ENCODE measurements around the gene KIF1A. TPM values are rescaled to one million over a fixed set of nuclear protein-coding genes. Genes with fewer than 3 reads are reported as not detected.

KIF1A gene
- total RNA-seq, 1 experiment from 2014 or later: 279 TPM

DNA sequence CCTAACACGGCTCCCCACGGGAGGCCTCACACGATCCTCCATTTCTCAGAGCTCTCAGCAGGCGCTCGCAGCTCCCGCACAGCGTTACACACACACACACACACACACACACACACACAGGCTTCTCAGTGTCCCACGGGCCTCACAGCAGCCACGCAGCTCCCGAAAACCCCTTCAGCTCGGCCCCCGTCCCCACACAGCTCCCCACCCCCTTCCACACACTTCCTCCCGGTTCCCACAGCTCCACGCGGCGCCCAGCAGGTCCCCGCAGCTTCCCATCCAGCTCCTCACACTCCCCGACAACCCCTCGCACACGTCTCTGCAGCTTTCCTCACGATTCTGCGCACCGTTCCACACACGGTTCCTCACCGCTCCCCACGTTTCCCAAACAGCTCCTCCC lies 41.6 kb downstream of the KIF1A start:
- ChIA-PET POLR2A (interaction anchor here (0.9 kb wide), 1 partner anchor 22 kb away, joined by 3 read pairs; no protein-coding TSS in a partner anchor), CTCF (no interaction called here)
- no peak for TF ChIP-seq ZNF671 (CRISPR knock-in tag; IDR thresholded peaks at IDR 0.05)
- no peak for TF ChIP-seq PRRX2 (CRISPR knock-in tag; IDR thresholded peaks at IDR 0.05)
- no peak for TF ChIP-seq NR2C2 (CRISPR knock-in tag; IDR thresholded peaks at IDR 0.05)
- no peak for TF ChIP-seq OVOL2 (CRISPR knock-in tag; IDR thresholded peaks at IDR 0.05; ENCODE audit: borderline replicate concordance)
- no peak for TF ChIP-seq SP1 (CRISPR knock-in tag; conservative IDR thresholded peaks at IDR 0.05)
- TF ChIP-seq CREM (CRISPR knock-in tag; IDR thresholded peaks at IDR 0.05): no peak
- TF ChIP-seq, protein P1, sequence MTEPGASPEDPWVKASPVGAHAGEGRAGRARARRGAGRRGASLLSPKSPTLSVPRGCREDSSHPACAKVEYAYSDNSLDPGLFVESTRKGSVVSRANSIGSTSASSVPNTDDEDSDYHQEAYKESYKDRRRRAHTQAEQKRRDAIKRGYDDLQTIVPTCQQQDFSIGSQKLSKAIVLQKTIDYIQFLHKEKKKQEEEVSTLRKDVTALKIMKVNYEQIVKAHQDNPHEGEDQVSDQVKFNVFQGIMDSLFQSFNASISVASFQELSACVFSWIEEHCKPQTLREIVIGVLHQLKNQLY (CRISPR knock-in tag; IDR thresholded peaks at IDR 0.05): no peak
- TF ChIP-seq ZNF317 (CRISPR knock-in tag; IDR thresholded peaks at IDR 0.05; ENCODE audit: borderline replicate concordance, low read depth): no peak
- no peak for TF ChIP-seq GTF2I (CRISPR knock-in tag; conservative IDR thresholded peaks at IDR 0.05)
- TF ChIP-seq, protein P2, sequence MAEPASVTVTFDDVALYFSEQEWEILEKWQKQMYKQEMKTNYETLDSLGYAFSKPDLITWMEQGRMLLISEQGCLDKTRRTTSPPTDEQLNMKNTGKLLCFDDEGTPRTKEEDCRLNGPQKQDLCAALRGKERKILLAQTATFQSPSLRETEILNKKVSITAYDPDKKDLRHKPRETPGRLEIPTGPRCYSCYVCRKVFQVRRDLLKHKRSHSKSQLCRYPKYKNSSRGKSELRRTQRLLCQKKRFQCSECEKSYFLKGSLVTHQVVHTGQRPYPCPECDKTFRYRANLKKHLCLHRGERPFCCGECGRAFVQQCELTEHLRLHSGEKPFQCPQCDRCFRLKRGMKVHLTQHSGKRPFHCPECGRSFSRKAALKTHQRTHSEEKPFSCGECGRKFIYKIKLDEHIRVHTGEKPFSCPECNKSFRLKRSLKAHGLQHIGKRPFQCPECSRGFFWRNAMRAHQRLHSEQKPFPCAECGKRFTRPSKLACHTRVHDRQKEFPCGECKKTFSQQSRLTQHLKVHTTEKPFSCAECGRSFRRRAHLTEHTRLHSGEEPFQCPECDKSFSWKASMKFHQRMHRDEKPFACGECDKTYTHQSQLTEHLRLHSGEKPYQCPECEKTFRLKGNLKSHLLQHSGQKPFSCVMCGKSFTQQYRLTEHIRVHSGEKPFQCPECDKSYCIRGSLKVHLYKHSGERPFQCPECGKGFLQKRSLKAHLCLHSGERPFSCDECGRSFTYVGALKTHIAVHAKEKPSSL (CRISPR knock-in tag; conservative IDR thresholded peaks at IDR 0.05): no peak
- no peak for TF ChIP-seq JUN (CRISPR knock-in tag; IDR thresholded peaks at IDR 0.05)
- TF ChIP-seq, protein P3, sequence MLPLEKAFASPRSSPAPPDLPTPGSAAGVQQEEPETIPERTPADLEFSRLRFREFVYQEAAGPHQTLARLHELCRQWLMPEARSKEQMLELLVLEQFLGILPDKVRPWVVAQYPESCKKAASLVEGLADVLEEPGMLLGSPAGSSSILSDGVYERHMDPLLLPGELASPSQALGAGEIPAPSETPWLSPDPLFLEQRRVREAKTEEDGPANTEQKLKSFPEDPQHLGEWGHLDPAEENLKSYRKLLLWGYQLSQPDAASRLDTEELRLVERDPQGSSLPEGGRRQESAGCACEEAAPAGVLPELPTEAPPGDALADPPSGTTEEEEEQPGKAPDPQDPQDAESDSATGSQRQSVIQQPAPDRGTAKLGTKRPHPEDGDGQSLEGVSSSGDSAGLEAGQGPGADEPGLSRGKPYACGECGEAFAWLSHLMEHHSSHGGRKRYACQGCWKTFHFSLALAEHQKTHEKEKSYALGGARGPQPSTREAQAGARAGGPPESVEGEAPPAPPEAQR (CRISPR knock-in tag; IDR thresholded peaks at IDR 0.05): no peak
- DNase-seq (ENCODE audit: low spot score) (no peak), ATAC-seq (no peak)
- H3K27me3 Mint-ChIP-seq (ENCODE audit: low read depth): no peaks in the 10 kb centered on the region
- peaks cover 20% of the 10 kb centered on the region for H3K36me3 Mint-ChIP-seq
- H3K4me3 Mint-ChIP-seq: no peak overlapping the region
- no peak overlapping the region for H3K27ac Mint-ChIP-seq
- H3K4me1 Mint-ChIP-seq: no peaks in the 10 kb centered on the region
- H3K9me3 Mint-ChIP-seq: no peaks in the 10 kb centered on the region

DNA sequence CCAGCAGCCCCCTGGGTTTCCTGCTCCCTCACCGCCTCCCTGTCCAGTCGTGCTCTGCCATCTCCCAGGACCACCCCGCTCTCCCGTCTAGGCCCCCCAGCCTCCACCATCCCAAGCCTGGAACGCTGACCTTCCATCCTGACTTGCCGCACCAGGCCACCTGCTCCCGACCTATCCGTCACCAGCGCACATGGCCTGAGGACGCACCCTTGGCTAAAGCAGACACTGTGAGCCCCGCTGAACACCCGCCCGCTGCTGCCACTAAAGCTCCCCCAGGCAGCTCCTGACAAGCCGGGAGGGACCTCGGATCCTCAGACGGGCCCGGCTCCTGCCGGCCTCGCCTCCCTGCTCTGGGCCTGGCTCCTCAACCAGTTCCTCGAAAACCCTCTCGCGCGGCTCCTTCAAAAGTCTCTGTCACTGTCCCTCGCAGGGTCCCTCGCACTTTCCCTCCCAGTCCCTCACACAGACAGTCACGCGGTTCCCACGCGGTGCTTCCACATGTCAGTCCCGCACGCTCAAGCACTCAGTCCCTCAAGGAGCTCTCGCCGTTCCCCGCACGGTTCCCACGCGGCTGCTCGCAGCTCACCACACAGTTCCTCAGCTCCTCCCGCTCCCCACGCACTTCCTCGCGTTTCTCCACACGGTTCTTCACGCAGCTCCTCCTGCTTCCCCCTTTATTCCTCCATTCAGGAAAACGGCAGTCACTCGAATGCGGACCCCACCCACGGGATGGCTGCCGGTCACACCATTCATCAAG lies 42.4 kb downstream of the KIF1A start:
- peak; percentile 23; the same call in 1 of the 2 replicates for ATAC-seq
- peaks cover 21% of the 10 kb centered on the region for H3K36me3 Mint-ChIP-seq
- DNase-seq (ENCODE audit: low spot score): no peak
- no peaks in the 10 kb centered on the region for H3K9me3 Mint-ChIP-seq
- H3K4me3 Mint-ChIP-seq: no peak overlapping the region
- ChIA-PET CTCF (no interaction called here), POLR2A (interaction anchor here (0.9 kb wide), 1 partner anchor 21 kb away, joined by 3 read pairs; no protein-coding TSS in a partner anchor)
- H3K27ac Mint-ChIP-seq: no peak overlapping the region
- TF ChIP-seq ZNF121 (CRISPR knock-in tag; IDR thresholded peaks at IDR 0.05): no peak
- no peak for TF ChIP-seq PRRX2 (CRISPR knock-in tag; IDR thresholded peaks at IDR 0.05)
- TF ChIP-seq GABPB1 (CRISPR knock-in tag; IDR thresholded peaks at IDR 0.05): no peak
- TF ChIP-seq GRHL2 (CRISPR knock-in tag; IDR thresholded peaks at IDR 0.05; ENCODE audit: insufficient replicate concordance, severe bottlenecking): no peak
- TF ChIP-seq, protein P4, sequence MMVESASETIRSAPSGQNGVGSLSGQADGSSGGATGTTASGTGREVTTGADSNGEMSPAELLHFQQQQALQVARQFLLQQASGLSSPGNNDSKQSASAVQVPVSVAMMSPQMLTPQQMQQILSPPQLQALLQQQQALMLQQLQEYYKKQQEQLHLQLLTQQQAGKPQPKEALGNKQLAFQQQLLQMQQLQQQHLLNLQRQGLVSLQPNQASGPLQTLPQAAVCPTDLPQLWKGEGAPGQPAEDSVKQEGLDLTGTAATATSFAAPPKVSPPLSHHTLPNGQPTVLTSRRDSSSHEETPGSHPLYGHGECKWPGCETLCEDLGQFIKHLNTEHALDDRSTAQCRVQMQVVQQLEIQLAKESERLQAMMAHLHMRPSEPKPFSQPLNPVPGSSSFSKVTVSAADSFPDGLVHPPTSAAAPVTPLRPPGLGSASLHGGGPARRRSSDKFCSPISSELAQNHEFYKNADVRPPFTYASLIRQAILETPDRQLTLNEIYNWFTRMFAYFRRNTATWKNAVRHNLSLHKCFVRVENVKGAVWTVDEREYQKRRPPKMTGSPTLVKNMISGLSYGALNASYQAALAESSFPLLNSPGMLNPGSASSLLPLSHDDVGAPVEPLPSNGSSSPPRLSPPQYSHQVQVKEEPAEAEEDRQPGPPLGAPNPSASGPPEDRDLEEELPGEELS (CRISPR knock-in tag; IDR thresholded peaks at IDR 0.05): no peak
- TF ChIP-seq ZNF423 (CRISPR knock-in tag; IDR thresholded peaks at IDR 0.05): no peak
- TF ChIP-seq RORB (CRISPR knock-in tag; IDR thresholded peaks at IDR 0.05): no peak
- TF ChIP-seq GTF2I (CRISPR knock-in tag; conservative IDR thresholded peaks at IDR 0.05): no peak
- TF ChIP-seq RELA (CRISPR knock-in tag; IDR thresholded peaks at IDR 0.05; ENCODE audit: borderline replicate concordance): no peak
- TF ChIP-seq, protein P1 (CRISPR knock-in tag; IDR thresholded peaks at IDR 0.05): no peak
- TF ChIP-seq ETV6 (CRISPR knock-in tag; IDR thresholded peaks at IDR 0.05): no peak
- TF ChIP-seq, protein P2 (CRISPR knock-in tag; conservative IDR thresholded peaks at IDR 0.05): no peak
- TF ChIP-seq ZNF317 (CRISPR knock-in tag; IDR thresholded peaks at IDR 0.05; ENCODE audit: borderline replicate concordance, low read depth): no peak
- TF ChIP-seq, protein P5, sequence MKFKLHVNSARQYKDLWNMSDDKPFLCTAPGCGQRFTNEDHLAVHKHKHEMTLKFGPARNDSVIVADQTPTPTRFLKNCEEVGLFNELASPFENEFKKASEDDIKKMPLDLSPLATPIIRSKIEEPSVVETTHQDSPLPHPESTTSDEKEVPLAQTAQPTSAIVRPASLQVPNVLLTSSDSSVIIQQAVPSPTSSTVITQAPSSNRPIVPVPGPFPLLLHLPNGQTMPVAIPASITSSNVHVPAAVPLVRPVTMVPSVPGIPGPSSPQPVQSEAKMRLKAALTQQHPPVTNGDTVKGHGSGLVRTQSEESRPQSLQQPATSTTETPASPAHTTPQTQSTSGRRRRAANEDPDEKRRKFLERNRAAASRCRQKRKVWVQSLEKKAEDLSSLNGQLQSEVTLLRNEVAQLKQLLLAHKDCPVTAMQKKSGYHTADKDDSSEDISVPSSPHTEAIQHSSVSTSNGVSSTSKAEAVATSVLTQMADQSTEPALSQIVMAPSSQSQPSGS (CRISPR knock-in tag; IDR thresholded peaks at IDR 0.05; ENCODE audit: borderline replicate concordance, low read depth): no peak
- H3K27me3 Mint-ChIP-seq (ENCODE audit: low read depth): no peaks in the 10 kb centered on the region
- no peaks in the 10 kb centered on the region for H3K4me1 Mint-ChIP-seq
